ENCODE results near the gene PDE1C. TPM values are rescaled to one million over a fixed set of nuclear protein-coding genes. Genes with fewer than 3 reads are reported as not detected.
A peak's percentile ranks its signal among the peaks of the same experiment; 100 is the strongest.

PDE1C gene
- total and polyA plus RNA-seq, 9 donors: 4.8 to 20.0 (median 11.8) TPM

DNA sequence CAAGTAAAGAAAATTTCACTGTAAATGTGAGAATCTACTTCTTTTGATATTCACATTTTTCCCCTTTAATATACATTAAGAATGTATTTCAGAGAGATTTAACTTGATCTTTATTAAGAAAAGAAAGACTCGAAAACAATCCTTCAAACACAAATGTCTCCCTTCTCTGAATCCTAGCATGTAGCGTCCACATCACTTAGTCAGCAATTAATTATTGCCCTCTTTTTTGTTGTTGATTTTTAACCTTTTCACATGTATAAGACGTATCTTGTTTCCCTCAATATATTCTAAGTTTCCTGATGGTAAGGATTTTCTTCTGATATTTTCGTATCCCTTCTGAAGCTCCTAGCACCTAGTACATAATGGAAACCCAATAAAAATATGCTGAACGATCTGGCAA is 6.6 kb downstream of the PDE1C start:
- WGBS, 3 donors: 91 to 92% (median 91%) methylated on average over 5 of the region's 5 CpGs
- no peaks in the 10 kb centered on the region for H3K36me3 ChIP-seq
- no peaks in the 10 kb centered on the region for H3K4me1 ChIP-seq (ENCODE audit: insufficient read depth)
- no peaks in the 10 kb centered on the region for H3K9me3 ChIP-seq
- no peaks in the 10 kb centered on the region for H3K27me3 ChIP-seq
- intact Hi-C loops (cut with DNase I): no loop called here
- no peak overlapping the region for H3K27ac ChIP-seq
- TF ChIP-seq EP300 (IDR thresholded peaks at IDR 0.05) (no peak), POLR2A (IDR thresholded peaks at IDR 0.05) (no peak)
- TF ChIP-seq, protein P1, sequence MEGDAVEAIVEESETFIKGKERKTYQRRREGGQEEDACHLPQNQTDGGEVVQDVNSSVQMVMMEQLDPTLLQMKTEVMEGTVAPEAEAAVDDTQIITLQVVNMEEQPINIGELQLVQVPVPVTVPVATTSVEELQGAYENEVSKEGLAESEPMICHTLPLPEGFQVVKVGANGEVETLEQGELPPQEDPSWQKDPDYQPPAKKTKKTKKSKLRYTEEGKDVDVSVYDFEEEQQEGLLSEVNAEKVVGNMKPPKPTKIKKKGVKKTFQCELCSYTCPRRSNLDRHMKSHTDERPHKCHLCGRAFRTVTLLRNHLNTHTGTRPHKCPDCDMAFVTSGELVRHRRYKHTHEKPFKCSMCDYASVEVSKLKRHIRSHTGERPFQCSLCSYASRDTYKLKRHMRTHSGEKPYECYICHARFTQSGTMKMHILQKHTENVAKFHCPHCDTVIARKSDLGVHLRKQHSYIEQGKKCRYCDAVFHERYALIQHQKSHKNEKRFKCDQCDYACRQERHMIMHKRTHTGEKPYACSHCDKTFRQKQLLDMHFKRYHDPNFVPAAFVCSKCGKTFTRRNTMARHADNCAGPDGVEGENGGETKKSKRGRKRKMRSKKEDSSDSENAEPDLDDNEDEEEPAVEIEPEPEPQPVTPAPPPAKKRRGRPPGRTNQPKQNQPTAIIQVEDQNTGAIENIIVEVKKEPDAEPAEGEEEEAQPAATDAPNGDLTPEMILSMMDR (IDR thresholded peaks at IDR 0.05): no peak
- no peak for DNase-seq
- no peak overlapping the region for H3K4me3 ChIP-seq

DNA sequence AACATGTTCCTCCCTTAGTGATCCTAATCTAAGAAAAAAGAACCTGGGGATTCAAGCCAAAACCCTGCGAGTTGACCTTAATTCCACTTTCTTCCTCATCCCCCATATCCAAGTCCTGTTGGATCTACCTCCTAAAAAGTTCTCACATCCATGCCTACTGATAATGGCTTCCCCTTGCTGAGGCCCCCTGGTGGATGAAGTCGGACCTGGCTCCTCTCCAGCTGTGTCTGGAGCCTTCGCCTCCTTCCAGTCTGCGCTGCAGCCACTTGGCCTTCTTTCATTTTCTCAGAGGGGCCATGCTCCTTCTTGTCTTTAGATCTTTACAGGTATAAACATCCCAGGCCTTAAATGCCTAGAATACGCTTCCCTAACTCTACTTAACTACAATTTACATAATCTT is 8.1 kb downstream of the PDE1C start:
- WGBS, 3 donors: 67 to 73% (median 72%) methylated on average over 5 of the region's 5 CpGs

GRCh38 chr7:32061346-32061745 is 8.9 kb downstream of the PDE1C start:
- no peak overlapping the region for H3K4me3 ChIP-seq
- H3K4me1 ChIP-seq (ENCODE audit: insufficient read depth): peaks cover 2% of the 10 kb centered on the region
- WGBS, 3 donors: 79 to 95% (median 93%) methylated on average over 3 of the region's 3 CpGs
- no peak for TF ChIP-seq POLR2A (IDR thresholded peaks at IDR 0.05)
- TF ChIP-seq EP300 (IDR thresholded peaks at IDR 0.05): no peak
- TF ChIP-seq, protein P1 (IDR thresholded peaks at IDR 0.05): no peak
- no peak for DNase-seq
- H3K9me3 ChIP-seq: no peaks in the 10 kb centered on the region
- H3K27me3 ChIP-seq: no peaks in the 10 kb centered on the region
- H3K27ac ChIP-seq: no peak overlapping the region
- intact Hi-C loops (cut with DNase I): no loop called here
- H3K36me3 ChIP-seq: no peaks in the 10 kb centered on the region

More for the DNA sequence above, 8.1 kb downstream of the PDE1C start:
- DNase-seq: peak; percentile 31 to 76 (median 43)
- H3K27me3 ChIP-seq: no peaks in the 10 kb centered on the region
- TF ChIP-seq, protein P1 (IDR thresholded peaks at IDR 0.05): no peak
- TF ChIP-seq POLR2A (IDR thresholded peaks at IDR 0.05) (no peak), EP300 (IDR thresholded peaks at IDR 0.05) (no peak)
- H3K9me3 ChIP-seq: no peaks in the 10 kb centered on the region
- no peak overlapping the region for H3K4me3 ChIP-seq
- no peak overlapping the region for H3K27ac ChIP-seq
- peaks cover 2% of the 10 kb centered on the region for H3K4me1 ChIP-seq (ENCODE audit: insufficient read depth)
- no peaks in the 10 kb centered on the region for H3K36me3 ChIP-seq
- intact Hi-C loops (cut with DNase I): no loop called here

GRCh38 chr7:32059289-32060011 is 10.8 kb downstream of the PDE1C start:
- Histone ChIP-seq H3K4me3 (peak overlapping the region; percentile 7), H3K27ac (peak overlapping the region in 1 of 2 donors; percentile 1), H3K36me3 (no peaks in the 10 kb centered on the region), H3K4me1 (ENCODE audit: insufficient read depth) (peaks cover 2% of the 10 kb centered on the region), H3K9me3 (no peaks in the 10 kb centered on the region), H3K27me3 (no peaks in the 10 kb centered on the region)
- intact Hi-C loops (cut with DNase I): no loop called here
- 5 to 18% (median 13%) methylated on average over 6 of the region's 6 CpGs for WGBS, 3 donors
- TF ChIP-seq EP300 (IDR thresholded peaks at IDR 0.05): no peak
- TF ChIP-seq, protein P1 (IDR thresholded peaks at IDR 0.05): no peak
- no peak for TF ChIP-seq POLR2A (IDR thresholded peaks at IDR 0.05)
- no peak for DNase-seq

Measured in ovary (tissue), 9 donors.